Muscle layer of duodenum (tissue), 2 donors: Measurements from ENCODE around the gene MRPL12.

Source experiments
- H3K27ac ChIP-seq: one replicate; pipeline ENCODE4 v1.7.0; 2013; ENCODE audit warnings: mild to moderate bottlenecking, low read length
- H3K27me3 ChIP-seq: one replicate; pipeline ENCODE4 v1.7.0; 2013; ENCODE audit warnings: low read depth, mild to moderate bottlenecking, control low read depth, low read length
- H3K36me3 ChIP-seq, 2 donors: one replicate each; pipeline ENCODE4 v1.7.0; 2013; ENCODE audit warnings: low read length in 2 of 2, control low read depth in 1 of 2, mild to moderate bottlenecking in 1 of 2; ENCODE audit not compliant: insufficient read depth in 2 of 2, control insufficient read depth in 1 of 2
- H3K4me1 ChIP-seq, 2 donors: one replicate each; pipeline ENCODE4 v1.7.0; 2013; ENCODE audit warnings: low read length in 2 of 2, mild to moderate bottlenecking in 2 of 2, control low read depth in 1 of 2, moderate library complexity in 1 of 2; ENCODE audit not compliant: insufficient read depth in 2 of 2, control insufficient read depth in 1 of 2
- H3K4me3 ChIP-seq, 2 donors: one replicate each; pipeline ENCODE4 v1.7.0; 2013; ENCODE audit warnings: low read length in 2 of 2, low read depth in 1 of 2, mild to moderate bottlenecking in 1 of 2
- H3K9me3 ChIP-seq, 2 donors: one replicate each; pipeline ENCODE4 v1.7.0; 2013; ENCODE audit warnings: low read length in 2 of 2, control low read depth in 1 of 2, mild to moderate bottlenecking in 1 of 2; ENCODE audit not compliant: control insufficient read depth in 1 of 2
- donor health status: healthy.

The MRPL12 gene

DNA sequence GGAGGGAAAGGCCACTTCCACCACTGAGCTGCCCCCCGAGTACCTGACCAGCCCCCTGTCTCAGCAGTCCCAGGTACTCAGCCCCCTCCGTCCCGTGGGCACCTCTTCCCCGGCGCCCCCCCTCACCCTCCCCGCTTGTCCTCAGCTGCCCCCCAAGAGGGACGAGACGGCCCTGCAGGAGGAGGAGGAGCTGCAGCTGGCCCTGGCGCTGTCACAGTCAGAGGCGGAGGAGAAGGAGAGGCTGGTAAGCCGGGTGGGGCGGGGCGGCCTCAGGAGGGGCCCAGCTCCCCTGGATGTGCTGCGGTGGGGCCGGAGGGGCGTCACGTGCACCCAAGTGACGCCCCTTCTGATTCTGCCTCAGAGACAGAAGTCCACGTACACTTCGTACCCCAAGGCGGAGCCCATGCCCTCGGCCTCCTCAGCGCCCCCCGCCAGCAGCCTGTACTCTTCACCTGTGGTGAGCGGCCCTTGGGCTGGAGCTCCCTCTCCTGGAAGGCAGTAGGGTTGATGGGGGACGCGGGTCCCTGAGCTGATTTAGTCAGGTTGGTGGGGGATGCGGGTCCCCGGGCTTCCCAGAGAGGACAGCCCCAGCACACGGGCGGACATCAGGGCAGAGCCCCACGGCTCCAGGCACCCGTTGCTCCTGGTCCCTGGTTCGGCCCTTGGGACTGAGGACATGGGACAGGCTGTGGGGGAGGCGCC lies 9.5 kb upstream of the MRPL12 start:
- H3K4me3 ChIP-seq: no peak overlapping the region
- peaks cover 41 to 97% of the 10 kb centered on the region in 2 donors for H3K36me3 ChIP-seq
- no peak overlapping the region for H3K27ac ChIP-seq
- H3K27me3 ChIP-seq: no peaks in the 10 kb centered on the region
- H3K4me1 ChIP-seq: no peaks in the 10 kb centered on the region
- H3K9me3 ChIP-seq: no peaks in the 10 kb centered on the region

DNA sequence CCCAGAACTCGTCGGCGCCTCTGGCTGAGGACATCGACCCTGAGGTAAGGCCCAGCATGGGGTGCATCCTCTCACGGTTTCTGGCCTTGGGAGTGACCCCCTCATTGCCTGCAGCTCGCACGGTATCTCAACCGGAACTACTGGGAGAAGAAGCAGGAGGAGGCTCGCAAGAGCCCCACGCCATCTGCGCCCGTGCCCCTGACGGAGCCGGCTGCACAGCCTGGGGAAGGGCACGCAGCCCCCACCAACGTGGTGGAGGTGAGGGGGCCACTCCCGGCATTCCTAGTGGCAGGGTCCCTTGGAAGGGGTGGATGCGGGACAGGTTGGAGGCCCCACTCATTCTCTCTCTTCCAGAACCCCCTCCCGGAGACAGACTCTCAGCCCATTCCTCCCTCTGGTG lies 8.4 kb upstream of the MRPL12 start:
- Histone ChIP-seq H3K4me1 (no peaks in the 10 kb centered on the region), H3K9me3 (no peaks in the 10 kb centered on the region), H3K36me3 (peaks cover 36 to 95% of the 10 kb centered on the region in 2 donors), H3K4me3 (no peak overlapping the region), H3K27ac (no peak overlapping the region), H3K27me3 (no peaks in the 10 kb centered on the region)

DNA sequence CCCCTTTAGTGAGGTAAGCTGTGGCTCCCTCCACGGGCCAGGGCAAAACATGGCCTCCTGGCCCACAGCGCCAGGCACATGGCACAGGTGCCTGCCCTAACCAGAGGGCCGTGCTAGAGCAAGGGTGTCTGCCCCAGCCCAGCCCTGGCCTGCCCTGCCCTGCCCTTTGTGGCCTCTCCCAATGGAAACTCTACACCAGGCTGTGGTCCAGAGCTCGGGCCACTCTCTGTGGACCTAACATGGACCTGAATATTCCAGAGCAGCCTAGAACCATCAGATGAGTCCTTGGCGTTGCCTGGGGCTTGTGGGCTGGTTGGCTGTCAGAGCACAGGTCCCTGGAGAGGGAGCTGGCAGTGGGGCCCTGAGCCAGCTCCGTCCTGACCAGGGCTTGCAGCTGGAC lies 8.0 kb upstream of the MRPL12 start:
- H3K27me3 ChIP-seq: no peaks in the 10 kb centered on the region
- peaks cover 36 to 91% of the 10 kb centered on the region in 2 donors for H3K36me3 ChIP-seq
- no peaks in the 10 kb centered on the region for H3K4me1 ChIP-seq
- H3K4me3 ChIP-seq: no peak overlapping the region
- H3K9me3 ChIP-seq: no peaks in the 10 kb centered on the region
- no peak overlapping the region for H3K27ac ChIP-seq

DNA sequence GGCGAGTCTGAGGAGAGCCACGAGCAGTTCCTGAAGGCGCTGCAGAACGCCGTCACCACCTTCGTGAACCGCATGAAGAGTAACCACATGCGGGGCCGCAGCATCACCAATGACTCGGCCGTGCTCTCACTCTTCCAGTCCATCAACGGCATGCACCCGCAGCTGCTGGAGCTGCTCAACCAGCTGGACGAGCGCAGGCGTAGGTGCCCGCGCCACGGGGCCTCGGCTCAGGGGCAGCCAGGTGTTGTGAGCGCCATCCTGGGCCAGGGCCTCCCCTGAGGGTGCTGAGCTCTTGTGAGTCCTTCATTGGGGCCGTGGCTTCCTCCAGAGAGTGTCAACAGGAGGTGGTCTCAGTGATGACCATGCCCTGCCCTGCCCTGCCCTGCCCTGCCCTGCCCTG lies 7.4 kb upstream of the MRPL12 start:
- Histone ChIP-seq H3K4me3 (no peak overlapping the region), H3K9me3 (no peaks in the 10 kb centered on the region), H3K4me1 (peaks cover 0 to 4% of the 10 kb centered on the region in 2 donors), H3K27ac (no peak overlapping the region), H3K27me3 (no peaks in the 10 kb centered on the region), H3K36me3 (peaks cover 36 to 90% of the 10 kb centered on the region in 2 donors)

DNA sequence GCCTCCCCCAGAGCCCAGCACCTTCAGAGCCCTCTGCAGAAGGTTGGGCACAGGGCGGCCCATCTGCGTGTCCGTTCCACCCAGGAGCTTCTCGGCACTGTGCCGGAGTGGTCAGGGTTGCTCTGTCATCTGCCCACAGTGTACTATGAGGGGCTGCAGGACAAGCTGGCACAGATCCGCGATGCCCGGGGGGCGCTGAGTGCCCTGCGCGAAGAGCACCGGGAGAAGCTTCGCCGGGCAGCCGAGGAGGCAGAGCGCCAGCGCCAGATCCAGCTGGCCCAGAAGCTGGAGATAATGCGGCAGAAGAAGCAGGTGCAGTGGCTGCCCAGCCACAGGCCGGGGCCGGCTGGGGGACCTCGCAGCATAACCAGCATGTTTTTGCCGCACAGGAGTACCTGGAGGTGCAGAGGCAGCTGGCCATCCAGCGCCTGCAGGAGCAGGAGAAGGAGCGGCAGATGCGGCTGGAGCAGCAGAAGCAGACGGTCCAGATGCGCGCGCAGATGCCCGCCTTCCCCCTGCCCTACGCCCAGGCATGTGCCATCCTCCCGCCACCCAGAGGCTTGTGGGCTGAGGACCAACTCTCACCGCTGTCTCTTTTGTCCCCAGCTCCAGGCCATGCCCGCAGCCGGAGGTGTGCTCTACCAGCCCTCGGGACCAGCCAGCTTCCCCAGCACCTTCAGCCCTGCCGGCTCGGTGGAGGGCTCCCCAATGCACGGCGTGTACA lies 6.8 kb upstream of the MRPL12 start:
- Histone ChIP-seq H3K27me3 (no peaks in the 10 kb centered on the region), H3K27ac (no peak overlapping the region), H3K36me3 (peaks cover 35 to 88% of the 10 kb centered on the region in 2 donors), H3K4me3 (no peak overlapping the region), H3K4me1 (peaks cover 4 to 9% of the 10 kb centered on the region in 2 donors), H3K9me3 (no peaks in the 10 kb centered on the region)

DNA sequence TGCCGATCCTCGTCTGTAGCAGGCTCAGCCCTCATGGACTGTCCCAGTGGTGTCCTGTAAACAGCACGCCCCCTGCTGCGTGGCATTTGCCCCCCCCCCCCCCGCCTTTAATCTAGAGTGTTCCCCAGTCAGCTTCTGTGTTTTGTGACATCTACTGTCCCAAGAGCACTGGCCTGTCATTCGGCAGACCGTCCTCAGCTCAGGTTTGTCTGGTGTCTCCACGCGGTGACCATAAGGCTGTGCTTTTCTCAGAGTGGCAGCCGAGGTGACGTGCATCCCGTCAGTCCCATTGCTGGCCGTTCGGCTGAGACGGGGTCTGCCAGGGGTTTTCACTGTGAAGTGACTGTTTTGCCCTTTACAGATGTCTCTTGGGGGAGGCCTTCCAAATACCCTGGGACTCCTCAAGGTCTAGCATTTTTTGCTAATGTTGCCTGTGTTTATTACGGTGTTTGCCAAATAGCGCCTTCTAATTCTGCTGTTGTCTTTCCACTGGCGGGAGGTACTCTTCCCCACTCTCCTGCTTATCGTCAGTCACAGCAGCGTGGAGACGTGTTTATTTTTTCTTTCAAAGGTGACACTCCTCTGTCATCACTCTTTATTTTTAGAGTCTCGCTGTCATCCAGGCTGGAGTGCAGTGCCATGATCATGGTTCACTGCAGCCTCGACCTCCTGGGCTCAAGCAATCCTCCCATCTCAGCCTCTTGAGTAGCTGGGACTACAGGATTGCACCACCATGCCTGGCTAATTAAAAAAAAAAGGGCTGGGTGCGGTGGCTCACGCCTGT lies 5.7 kb upstream of the MRPL12 start:
- peaks cover 28 to 77% of the 10 kb centered on the region in 2 donors for H3K36me3 ChIP-seq
- no peaks in the 10 kb centered on the region for H3K27me3 ChIP-seq
- no peaks in the 10 kb centered on the region for H3K9me3 ChIP-seq
- H3K27ac ChIP-seq: no peak overlapping the region
- no peak overlapping the region for H3K4me3 ChIP-seq
- H3K4me1 ChIP-seq: peaks cover 9 to 20% of the 10 kb centered on the region in 2 donors

DNA sequence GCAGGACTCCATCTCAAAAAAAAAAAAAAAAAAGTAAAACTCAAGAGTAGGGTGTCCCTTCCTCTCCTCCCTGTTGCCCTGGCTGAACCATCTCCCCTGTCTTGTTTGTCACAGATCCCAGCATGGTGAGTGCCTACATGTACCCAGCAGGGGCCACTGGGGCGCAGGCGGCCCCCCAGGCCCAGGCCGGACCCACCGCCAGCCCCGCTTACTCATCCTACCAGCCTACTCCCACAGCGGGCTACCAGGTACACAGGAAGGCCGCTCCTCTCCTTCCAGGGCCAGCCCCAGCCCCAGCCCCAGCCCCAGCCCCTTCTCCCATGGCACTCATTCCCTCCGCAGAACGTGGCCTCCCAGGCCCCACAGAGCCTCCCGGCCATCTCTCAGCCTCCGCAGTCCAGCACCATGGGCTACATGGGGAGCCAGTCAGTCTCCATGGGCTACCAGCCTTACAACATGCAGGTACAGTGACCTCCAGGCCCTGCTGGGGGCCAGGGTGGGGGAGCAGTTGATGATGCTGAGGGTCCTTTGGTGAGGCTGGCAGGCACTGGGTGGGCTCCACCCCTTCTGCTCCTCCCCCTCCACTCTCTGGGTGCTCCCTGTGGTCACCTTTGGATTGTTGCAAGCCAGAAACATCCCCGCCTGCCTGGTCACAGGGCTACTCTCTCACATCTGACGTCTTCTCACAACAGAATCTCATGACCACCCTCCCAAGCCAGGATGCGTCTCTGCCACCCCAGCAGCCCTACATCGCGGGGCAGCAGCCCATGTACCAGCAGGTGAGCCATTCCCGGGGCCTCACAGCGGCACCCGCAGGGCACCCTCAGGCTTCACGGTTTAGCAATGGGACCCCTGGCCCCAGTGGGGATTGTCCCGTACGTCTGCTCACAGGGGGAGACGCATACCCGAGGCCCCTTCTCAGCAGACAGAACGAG lies 2.5 kb upstream of the MRPL12 start:
- no peak overlapping the region for H3K27ac ChIP-seq
- no peaks in the 10 kb centered on the region for H3K27me3 ChIP-seq
- H3K4me1 ChIP-seq: peaks cover 17 to 32% of the 10 kb centered on the region in 2 donors
- no peaks in the 10 kb centered on the region for H3K9me3 ChIP-seq
- no peak overlapping the region for H3K4me3 ChIP-seq
- H3K36me3 ChIP-seq: peaks cover 16 to 51% of the 10 kb centered on the region in 2 donors

DNA sequence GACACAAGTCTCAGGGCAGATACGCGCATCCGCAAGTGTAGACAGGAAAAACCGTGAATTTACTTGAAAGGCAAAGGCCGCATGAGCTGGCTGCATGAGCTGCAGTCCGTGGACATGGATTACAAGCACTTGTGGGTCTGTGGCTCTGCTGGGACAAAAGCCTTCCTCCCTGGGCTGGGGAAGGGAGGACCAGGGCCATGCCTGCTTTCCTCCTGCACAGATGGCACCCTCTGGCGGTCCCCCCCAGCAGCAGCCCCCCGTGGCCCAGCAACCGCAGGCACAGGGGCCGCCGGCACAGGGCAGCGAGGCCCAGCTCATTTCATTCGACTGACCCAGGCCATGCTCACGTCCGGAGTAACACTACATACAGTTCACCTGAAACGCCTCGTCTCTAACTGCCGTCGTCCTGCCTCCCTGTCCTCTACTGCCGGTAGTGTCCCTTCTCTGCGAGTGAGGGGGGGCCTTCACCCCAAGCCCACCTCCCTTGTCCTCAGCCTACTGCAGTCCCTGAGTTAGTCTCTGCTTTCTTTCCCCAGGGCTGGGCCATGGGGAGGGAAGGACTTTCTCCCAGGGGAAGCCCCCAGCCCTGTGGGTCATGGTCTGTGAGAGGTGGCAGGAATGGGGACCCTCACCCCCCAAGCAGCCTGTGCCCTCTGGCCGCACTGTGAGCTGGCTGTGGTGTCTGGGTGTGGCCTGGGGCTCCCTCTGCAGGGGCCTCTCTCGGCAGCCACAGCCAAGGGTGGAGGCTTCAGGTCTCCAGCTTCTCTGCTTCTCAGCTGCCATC lies 1.7 kb upstream of the MRPL12 start:
- Histone ChIP-seq H3K27me3 (no peaks in the 10 kb centered on the region), H3K36me3 (peaks cover 19 to 51% of the 10 kb centered on the region in 2 donors), H3K27ac (no peak overlapping the region), H3K4me1 (peaks cover 17 to 32% of the 10 kb centered on the region in 2 donors), H3K4me3 (peak overlapping the region; percentile 11 to 94), H3K9me3 (no peaks in the 10 kb centered on the region)

DNA sequence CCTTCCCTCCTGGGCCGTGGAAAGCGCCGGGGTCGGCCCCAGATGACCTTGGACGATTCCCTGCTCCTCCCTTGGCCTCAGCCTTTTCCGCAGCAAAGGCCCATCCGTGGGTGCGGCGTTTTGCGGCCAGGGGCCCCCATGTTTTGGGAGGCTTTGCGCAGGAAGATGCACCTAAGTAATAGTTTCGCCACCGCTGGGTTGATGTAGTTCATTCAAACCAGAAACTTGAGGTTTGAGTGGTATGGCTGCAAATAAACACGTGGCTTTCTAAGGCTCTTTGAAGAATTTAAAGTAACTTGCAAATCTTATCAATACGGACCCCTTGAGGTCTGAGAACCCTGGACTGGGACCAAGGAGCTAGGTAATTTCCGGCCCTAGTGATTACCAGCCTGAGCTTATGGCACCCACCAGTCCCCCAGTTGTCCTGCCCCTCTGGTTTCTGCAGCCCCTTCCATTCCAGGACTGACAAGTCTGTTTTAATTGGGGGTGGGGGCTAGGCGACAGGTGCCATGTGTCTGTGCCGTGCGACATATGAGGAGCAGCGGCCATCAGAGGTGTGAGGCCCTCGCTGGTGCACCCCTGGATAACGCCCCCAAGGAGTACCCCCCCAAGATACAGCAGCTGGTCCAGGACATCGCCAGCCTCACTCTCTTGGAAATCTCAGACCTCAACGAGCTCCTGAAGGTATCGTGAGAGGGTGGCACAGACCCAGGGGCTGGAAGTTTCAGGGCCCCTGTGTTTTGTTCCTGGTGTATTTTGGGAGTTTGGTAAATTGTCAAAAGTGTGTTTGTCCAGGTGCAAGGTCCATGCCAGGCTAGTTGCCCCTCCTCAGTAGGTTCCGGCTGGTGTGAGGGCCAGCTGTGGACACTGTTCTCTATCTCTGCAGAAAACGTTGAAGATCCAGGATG lies 834 bp downstream of the MRPL12 start:
- Histone ChIP-seq H3K27me3 (no peaks in the 10 kb centered on the region), H3K9me3 (no peaks in the 10 kb centered on the region), H3K27ac (peak overlapping the region; percentile 96), H3K4me1 (peaks cover 17 to 32% of the 10 kb centered on the region in 2 donors), H3K4me3 (peak overlapping the region; percentile 81 to 94), H3K36me3 (peaks cover 13 to 44% of the 10 kb centered on the region in 2 donors)
